Stimulated activated naive CD4-positive, alpha-beta T cell (primary cell): ENCODE measurements around the gene WDR33.

ENCODE experiments used
- DNase-seq, 6 experiments: peaks; one replicate each; lab custom pipeline; 2025; lab: John Stamatoyannopoulos, UW

The WDR33 gene

DNA sequence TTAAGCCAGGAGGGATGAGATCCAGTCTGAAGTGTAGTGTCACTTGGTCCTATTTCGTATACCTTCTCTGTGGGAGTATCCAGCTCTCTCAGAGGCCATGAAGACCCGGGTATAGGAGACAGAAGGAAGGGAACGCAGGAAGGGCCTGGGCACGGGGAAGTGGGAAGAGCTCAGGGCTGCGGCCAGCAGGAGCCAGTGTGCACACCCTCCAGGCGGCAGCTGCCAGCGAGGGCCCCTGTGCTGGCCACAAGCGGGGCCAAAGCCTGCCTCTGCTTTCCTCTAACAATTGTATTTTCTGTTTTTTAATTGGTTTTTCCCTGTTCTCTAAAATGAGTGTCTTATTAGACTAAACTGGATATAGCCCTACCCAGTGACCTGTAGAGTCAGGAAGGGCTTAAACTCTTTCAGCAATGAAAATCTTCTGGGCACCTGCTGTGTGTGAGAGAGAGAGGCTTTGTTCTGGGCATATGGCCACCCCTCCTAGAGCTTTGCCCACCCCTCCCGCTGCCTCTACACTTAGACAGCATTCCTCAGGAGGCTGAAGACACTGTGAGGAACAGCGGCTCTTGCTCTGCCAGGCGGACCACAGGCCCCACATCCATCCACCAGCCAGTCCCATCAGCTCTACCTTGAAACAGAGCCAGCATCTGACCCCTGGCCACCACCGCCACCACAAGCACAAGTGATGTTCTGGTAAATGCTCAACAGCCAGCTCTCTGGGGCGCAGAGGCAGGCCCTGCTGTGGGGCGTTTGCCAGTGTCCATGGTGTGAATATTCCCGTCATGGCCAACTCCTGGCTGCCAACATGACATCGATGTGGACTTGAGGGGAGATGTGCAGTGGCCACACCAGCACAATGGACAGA, 155.5 kb downstream of the WDR33 start:
- DNase-seq, result no peak

DNA sequence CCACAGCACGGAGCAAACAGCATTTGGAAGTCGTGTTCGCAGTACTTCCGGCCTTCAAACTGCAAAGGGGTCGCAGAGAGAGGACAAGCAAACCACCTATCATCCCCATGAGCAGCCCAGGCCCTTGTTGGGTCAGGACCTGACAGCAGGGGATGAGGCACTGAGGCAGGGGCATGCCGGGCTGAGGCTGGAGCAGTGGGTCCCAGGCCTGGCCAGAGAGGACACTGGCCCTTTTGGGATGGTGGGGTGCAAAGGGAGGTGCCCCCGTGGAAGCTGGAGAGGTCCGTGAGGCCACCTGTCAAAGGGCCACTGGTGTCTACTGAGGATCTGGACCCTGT, 156.2 kb downstream of the WDR33 start:
- no peak for DNase-seq

DNA sequence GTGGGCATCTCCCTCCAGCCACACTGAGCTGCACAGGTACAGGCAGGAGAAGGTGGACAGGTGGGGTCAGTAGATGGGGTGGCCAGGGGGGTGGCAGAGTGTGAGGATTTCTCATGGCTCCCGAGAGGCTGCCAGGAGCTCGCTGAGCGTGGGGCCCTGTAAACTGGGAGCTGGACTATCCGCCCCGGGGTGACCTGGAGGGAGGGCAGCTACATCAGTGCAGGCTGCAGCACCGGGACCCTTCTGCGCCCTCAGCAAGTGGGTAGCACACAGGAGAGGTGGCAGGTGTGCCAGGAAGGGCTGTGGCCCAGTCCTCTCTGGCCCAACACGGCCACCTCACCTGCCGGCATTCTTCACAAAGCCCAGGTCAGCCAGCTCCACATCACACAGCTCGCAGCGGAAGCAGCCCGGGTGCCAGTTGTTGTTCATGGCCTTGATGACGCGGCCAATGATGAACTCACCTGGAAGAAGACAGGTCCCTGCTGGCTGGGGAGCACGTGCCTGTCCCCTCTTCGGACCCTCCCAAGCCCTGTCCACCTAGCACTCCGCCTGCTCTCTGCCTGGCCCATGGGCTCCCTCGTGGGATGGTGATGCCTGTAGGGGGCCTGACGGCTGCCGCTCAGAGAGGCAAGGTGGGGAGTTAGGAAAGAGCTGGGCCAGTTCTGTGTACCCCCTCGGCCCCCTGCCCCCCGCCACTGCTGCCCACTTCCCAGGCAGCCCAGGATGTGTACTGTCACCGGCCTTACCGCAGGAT, 156.7 kb downstream of the WDR33 start:
- DNase-seq, result no peak

DNA sequence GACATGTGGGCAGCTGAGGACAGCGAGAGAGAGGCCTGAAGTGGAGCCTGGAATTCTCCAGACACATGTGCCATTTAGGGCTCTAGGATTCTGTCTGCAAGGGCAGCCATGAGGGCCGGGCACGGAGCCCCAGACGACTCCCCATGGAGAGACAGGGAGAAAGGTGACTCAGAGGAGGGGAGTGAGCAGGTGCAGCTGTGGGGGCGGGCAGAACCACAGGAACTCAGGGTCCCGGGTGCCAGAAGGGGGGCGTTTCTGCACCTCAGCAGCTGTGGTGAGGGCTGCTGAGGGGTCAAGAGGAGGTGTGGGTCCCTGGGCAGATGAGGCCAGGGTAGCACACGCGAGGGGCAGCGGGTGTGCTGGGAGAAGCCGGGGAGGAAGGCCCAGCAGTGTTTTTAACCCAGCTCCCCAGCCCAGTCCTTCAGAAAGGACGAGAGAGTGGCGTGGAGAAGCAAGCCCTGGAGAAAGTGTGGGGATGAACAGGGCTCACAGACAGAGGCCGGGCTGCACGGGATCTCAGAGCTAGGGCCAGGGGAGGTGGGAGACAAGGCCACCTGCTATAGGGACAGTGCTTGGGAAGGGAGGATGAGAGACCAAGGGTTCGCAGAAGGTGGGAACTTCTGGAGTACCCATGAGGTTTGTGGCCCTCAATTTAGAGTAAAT, 157.4 kb downstream of the WDR33 start:
- DNase-seq, result no peak

DNA sequence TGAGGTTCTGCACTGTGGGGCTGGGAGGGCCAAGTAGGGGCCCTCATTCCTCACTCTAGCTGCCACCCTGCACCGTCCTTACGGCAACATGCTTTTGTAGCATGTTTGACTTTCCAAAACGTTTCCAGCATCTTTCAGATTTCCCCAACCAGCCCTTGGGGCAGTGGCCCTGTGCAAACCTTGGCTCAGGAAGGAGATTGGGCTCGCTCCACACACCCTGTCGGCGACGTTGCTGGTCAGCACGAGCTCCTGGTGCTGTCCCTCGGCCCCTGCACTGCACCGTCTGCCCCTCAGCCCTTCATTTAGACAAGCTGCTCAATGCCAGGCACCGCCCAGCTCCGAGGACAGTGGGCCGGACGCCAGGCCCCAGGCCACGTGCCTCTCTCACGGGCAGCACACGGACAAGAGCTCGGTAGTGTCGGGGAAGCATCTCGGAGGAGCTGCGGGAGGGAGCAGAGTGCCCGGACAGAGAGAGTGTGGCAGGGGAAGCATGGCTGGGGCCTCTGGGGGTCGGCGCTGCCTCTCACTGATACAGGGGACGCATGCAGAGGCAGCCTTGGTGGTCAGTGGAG, 158.1 kb downstream of the WDR33 start:
- no peak for DNase-seq

DNA sequence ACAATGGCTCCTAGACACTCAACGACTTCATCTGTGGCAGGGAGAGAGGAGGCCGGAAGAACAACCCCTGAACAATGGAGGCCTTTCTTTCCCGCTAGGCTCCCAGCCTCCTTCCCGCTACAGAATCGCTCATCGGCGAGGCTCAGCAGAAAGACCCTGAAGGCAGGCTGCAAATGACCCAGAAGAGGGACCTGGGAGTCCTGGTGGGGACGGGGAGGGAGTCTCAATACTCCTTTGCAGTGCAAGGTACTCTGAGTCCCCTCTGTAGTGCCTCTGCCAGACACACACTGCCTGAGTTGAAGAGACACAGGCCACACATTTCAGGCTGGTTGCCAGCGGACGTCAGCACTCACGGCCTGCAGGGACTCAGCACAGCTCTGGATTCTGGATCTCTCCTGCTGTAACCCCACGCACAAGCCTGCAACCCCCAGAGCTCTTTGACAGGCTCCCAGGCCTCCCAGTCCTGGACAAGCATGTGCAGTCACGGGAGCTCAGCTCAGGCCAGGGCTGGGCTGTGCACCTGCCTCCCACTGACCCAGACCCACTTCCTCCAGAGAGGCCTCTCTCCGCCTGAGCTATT, 158.9 kb downstream of the WDR33 start:
- DNase-seq, result no peak

DNA sequence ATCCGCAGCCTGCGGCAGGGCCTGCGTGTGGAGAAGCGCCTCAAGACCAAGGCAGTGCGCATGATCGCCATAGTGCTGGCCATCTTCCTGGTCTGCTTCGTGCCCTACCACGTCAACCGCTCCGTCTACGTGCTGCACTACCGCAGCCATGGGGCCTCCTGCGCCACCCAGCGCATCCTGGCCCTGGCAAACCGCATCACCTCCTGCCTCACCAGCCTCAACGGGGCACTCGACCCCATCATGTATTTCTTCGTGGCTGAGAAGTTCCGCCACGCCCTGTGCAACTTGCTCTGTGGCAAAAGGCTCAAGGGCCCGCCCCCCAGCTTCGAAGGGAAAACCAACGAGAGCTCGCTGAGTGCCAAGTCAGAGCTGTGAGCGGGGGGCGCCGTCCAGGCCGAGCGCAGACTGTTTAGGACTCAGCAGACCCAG, 159.6 kb downstream of the WDR33 start:
- no peak for DNase-seq
